Endothelial cell (in vitro differentiated cells): ENCODE data around the gene INSIG2. TPM values are rescaled to one million over a fixed set of nuclear protein-coding genes. Genes with fewer than 3 reads are reported as not detected.

Experiments
- DNase-seq: peaks from one replicate; pipeline ENCODE4 v3.0.0; 2021; ENCODE audit warnings: low spot score
- H3K27ac Mint-ChIP-seq: one replicate; pipeline ENCODE4 v1.8.0; 2021; ENCODE audit warnings: mixed read lengths, inconsistent platforms; ENCODE audit not compliant: unreplicated experiment
- H3K27me3 Mint-ChIP-seq: one replicate; pipeline ENCODE4 v1.8.0; 2021; ENCODE audit warnings: mild to moderate bottlenecking, moderate library complexity, mixed read lengths, inconsistent platforms; ENCODE audit not compliant: unreplicated experiment
- H3K36me3 Mint-ChIP-seq: one replicate; pipeline ENCODE4 v1.8.0; 2021; ENCODE audit warnings: mild to moderate bottlenecking, low read depth, mixed read lengths, inconsistent platforms; ENCODE audit not compliant: unreplicated experiment
- H3K4me1 Mint-ChIP-seq: one replicate; pipeline ENCODE4 v1.8.0; 2021; ENCODE audit warnings: mild to moderate bottlenecking, mixed read lengths, inconsistent platforms; ENCODE audit not compliant: unreplicated experiment
- H3K4me3 Mint-ChIP-seq: one replicate; pipeline ENCODE4 v1.8.0; 2021; ENCODE audit warnings: mild to moderate bottlenecking, mixed read lengths, inconsistent platforms; ENCODE audit not compliant: unreplicated experiment
- H3K9me3 Mint-ChIP-seq: one replicate; pipeline ENCODE4 v1.8.0; 2021; ENCODE audit warnings: mixed read lengths, inconsistent platforms; ENCODE audit not compliant: unreplicated experiment
- CTCF ChIP-seq: fragments of 200-600 bp; sonication (generic); IDR thresholded peaks from one replicate; pipeline ENCODE4 v1.5.0; 2021; ENCODE audit warnings: antibody characterized with exemption; ENCODE audit not compliant: unreplicated experiment
- total RNA-seq: library from RNA; stranded (reverse); fragmentation: NEBNext Ultra II Directional; extraction: Animal tissue kit (Norgen Biotek cat#: 25700); gene quantifications from one replicate; pipeline ENCODE4 v1.2.1, GENCODE V29; 2021; ENCODE audit not compliant: unreplicated experiment

Gene INSIG2
- total RNA-seq, 1 donor from 2014 or later, result 21.2 TPM

GRCh38 chr2:118065015-118065706, 23.1 kb upstream of the INSIG2 start:
- no peaks in the 10 kb centered on the region for H3K36me3 Mint-ChIP-seq
- no peak overlapping the region for H3K27ac Mint-ChIP-seq
- DNase-seq, result no peak
- no peak overlapping the region for H3K4me3 Mint-ChIP-seq
- peaks cover 4% of the 10 kb centered on the region for H3K4me1 Mint-ChIP-seq
- TF ChIP-seq CTCF, result no peak
- no peaks in the 10 kb centered on the region for H3K9me3 Mint-ChIP-seq
- H3K27me3 Mint-ChIP-seq, result no peaks in the 10 kb centered on the region

- TF ChIP-seq CTCF, result no peak
- Mint-ChIP-seq H3K4me1 (peaks cover 2% of the 10 kb centered on the region), H3K9me3 (no peaks in the 10 kb centered on the region), H3K27me3 (no peaks in the 10 kb centered on the region), H3K4me3 (no peak overlapping the region), H3K27ac (no peak overlapping the region), H3K36me3 (no peaks in the 10 kb centered on the region)
- no peak for DNase-seq
Measured at GRCh38 chr2:118065921-118066511, 22.3 kb upstream of the INSIG2 start.

GRCh38 chr2:118077636-118078247, 10.5 kb upstream of the INSIG2 start:
- no peaks in the 10 kb centered on the region for H3K36me3 Mint-ChIP-seq
- no peak for DNase-seq
- no peak overlapping the region for H3K4me3 Mint-ChIP-seq
- no peak overlapping the region for H3K27ac Mint-ChIP-seq
- no peak for TF ChIP-seq CTCF
- no peaks in the 10 kb centered on the region for H3K9me3 Mint-ChIP-seq
- peaks cover 2% of the 10 kb centered on the region for H3K27me3 Mint-ChIP-seq
- no peaks in the 10 kb centered on the region for H3K4me1 Mint-ChIP-seq

DNA sequence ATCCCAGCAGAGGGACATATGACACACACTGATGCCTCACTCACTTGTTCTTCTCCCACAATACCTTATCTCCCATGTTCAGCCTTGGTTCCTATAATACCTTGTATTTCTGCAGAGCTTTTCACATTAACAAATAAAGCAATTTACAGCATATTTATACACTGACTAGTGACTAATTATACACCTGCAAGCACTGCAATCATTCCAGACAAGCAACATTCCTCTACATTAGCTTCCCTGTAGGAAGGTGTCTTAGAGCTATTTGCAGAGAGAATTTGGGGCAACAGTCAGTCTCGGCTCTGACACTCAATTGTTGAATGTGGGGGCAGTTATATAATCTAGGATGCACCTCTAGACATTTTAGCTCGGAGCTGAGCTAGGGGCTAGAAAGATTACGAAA, 9.5 kb upstream of the INSIG2 start:
- Mint-ChIP-seq H3K27ac (no peak overlapping the region), H3K36me3 (no peaks in the 10 kb centered on the region), H3K9me3 (no peaks in the 10 kb centered on the region), H3K27me3 (peaks cover 2% of the 10 kb centered on the region), H3K4me1 (no peaks in the 10 kb centered on the region), H3K4me3 (no peak overlapping the region)
- TF ChIP-seq CTCF, result no peak
- no peak for DNase-seq
